Measurements from ENCODE around the gene EFEMP1.

GRCh38 chr2:55862246-55862645, 61.3 kb downstream of the EFEMP1 start:
- no peak for TF ChIP-seq CTCF (IDR thresholded peaks at IDR 0.05)
- TF ChIP-seq POLR2A (IDR thresholded peaks at IDR 0.05), result no peak
